Activated T-helper 1 cell treated with Interleukin-2 at 50 U/mL for 16 hours (primary cell): ENCODE results near the gene NIFK.
"Not testable (repeated sequence)": the region's sequence is repeated elsewhere in the genome, so short reads cannot be mapped to it uniquely, and the experiment has no call there.

Source experiments
- DNase-seq: peaks from one replicate; pipeline ENCODE4 v3.0.0-alpha.2; 2020; ENCODE audit warnings: low read depth

Gene NIFK

DNA sequence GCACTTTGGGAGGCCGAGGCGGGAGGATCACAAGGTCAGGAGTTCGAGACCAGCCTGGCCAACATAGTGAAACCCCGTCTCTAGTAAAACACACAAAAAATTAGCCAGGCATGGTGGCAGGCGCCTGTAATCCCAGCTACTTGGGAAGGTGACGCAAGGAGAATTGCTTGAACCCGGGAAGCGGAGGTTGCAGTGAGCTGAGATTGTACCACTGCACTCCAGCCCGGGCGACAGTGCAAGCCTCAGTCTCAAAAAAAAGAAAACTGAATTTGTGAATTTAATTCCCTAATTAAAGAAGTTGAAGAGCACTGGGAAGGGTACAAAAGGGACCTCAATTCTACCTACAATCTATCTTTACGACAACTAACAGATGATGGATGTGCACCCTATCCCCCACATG is 2.1 kb downstream of the NIFK start:
- DNase-seq = not testable (repeated sequence)

GRCh38 chr2:121731366-121731765 is 5.3 kb downstream of the NIFK start:
- DNase-seq = no peak

DNA sequence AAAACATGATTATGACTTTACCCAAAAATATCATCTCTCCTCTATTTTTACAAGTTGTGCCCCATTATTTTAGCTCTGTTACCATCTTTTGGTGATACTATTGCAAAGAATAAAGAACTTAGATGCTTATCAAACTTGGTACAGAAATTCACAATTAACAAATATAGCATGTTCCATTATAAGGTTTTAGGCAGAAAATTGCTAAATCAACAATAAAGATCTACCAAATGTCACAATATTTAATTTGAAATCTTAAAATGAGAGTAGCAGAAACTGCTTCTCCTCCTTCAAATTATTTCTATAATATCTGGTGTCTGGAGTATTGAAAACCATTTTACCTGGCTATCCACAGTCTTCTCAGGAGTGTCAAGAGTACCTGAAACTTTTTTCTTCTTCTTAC is 8.7 kb downstream of the NIFK start:
- no peak for DNase-seq

DNA sequence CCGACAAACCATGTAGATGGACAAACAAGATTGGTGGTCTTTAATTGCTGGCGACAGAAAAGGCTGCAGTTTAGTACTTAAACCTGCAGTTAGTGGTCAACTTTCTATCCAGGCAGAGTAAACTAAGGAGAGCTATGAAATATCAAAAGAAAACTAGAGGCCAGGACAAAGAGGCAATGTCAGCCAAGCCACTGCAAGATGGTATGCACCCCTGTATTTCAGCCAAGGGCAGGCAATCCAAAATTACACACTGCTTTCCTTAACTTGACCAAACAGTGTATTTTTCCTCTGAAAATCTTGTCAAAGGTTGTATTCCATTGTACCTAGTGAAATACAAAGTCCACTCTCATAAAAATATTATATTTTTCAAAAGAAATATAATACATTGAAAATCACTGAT is 9.3 kb downstream of the NIFK start:
- DNase-seq = no peak

GRCh38 chr2:121723316-121723715 is 13.4 kb downstream of the NIFK start:
- no peak for DNase-seq

DNA sequence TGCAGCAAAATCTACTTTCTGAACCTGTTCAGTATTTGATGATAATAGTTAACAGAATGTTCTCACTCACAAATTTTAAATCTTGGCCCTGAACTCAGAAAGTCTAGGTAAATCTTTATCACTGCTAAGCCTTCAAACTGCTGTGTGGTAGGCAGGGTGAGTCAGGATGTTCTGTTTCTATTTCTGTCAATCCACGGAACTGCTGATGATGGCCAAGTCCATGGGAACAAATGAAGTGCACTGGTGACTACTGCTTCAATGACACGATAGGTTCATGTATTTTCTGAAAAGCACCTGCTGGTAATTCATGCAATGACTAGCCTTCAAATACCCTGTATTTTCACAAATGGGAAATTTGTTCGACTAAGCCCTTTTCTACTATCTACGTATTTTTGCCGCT is 14.2 kb downstream of the NIFK start:
- DNase-seq = no peak

GRCh38 chr2:121721926-121722325 is 14.7 kb downstream of the NIFK start:
- no peak for DNase-seq

- DNase-seq = no peak
Observed at GRCh38 chr2:121717529-121717928, 19.1 kb downstream of the NIFK start.

GRCh38 chr2:121716126-121716525 is 20.5 kb downstream of the NIFK start:
- DNase-seq = no peak

- not testable (repeated sequence) for DNase-seq
Observed at GRCh38 chr2:121711481-121711880, 25.2 kb downstream of the NIFK start.

- no peak for DNase-seq
Observed at GRCh38 chr2:121710470-121711170, 26.1 kb downstream of the NIFK start.

- no peak for DNase-seq
Observed at GRCh38 chr2:121709776-121710469, 26.8 kb downstream of the NIFK start.

DNA sequence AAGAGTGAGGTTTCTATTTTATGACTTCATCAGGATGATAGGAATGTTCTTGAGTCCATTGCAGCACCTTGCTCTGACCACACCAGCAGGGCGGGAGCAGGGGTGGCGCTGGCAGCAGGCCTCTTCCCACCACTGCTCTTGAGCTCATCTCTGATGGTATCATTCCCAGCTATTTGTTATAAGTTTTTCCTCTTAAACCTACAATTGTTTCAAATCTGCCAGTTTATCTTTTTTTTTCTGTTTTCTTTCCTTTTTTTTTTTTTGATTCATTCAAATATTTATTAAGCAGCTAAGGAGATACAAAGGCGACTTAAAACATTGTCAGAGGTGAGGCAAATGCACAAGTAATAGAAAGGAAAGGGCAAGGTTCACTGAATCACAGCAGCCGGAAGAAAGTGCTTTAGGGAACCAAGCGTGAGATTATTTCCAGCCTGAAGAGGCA is 28.7 kb downstream of the NIFK start:
- DNase-seq = no peak

- no peak for DNase-seq
Observed at GRCh38 chr2:121707344-121707919, 29.2 kb downstream of the NIFK start.

- DNase-seq = no peak
Observed at GRCh38 chr2:121705958-121706357, 30.7 kb downstream of the NIFK start.

GRCh38 chr2:121705390-121705789 is 31.3 kb downstream of the NIFK start:
- DNase-seq = no peak

DNA sequence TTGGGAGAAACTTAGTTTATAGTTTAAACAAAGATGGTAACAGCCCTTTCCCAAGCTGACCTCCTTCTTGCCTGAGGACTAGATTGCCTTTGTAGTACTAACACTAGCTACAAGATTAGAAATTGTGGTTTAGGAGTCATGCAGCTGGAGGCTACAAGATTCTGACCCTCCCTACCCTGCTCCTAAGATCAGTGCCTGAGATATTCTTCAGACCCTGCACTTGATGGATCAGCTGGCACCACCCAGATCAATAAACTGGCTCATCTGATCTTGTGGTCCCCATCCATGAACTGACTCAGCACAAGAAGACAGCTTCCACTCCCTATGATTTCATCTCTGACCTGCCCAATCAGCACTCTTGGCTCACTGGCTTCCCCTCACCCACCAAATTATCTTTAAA is 34.9 kb downstream of the NIFK start:
- not testable (repeated sequence) for DNase-seq

GRCh38 chr2:121699421-121700333 is 37.0 kb downstream of the NIFK start:
- DNase-seq = peak; percentile 69

DNA sequence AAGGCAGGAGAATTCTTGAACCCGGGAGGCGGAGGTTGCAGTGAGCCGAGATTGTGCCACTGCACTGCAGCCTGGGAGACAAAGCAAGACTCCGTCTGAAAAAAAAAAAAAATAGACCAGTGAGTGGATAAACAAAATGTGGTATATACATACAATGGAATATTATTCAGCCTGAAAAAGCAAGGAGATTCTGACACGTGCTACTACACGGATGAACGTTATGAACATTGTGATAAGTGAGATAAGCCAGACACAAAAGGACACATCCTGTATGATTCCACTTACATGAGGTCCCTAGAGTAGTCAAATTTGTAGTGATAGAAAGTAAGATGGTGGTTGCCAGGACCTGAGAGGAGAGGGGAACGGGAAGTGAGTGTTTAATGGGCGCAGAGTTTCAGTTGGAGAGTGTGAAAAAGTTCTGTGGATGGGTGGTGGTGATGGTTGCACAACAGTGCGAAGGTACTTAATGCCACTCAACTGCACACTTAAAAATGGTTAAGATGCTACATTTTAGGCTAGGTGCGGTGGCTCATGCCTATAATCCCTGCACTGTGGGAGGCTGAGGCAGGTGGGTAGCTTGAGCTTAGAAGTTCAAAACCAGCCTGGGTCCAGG is 38.3 kb downstream of the NIFK start:
- no peak for DNase-seq

DNA sequence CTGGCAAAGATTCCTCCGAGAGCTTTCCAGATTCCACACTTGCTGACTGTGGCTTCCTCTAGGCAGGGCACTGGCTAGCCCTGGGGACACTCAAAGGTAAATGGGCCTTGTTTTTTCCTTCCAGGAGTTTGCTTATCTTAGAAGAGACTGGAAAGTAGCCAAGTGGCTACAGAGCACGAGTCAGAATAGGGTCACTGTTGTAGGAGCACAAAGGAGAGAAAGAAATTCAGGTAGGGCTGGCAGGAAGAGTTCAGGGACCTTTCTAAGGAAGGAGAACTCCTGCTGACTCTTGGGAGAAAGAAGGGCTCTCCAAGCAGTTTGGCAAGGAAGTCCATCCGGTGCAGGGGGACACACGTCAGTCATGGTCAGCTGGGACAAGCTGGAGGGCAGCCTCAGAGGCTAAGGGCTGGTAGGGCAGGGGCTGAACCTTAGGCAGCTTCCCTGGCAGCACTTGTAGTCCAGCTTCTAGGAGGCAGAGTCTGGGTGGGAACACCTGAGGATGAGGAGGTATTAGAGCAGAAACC is 39.5 kb downstream of the NIFK start:
- DNase-seq = no peak

GRCh38 chr2:121696410-121696930 is 40.2 kb downstream of the NIFK start:
- no peak for DNase-seq

GRCh38 chr2:121695171-121695451 is 41.6 kb downstream of the NIFK start:
- DNase-seq = no peak
